GM19193 (cell line): ENCODE data around the gene IGFLR1.
A peak's percentile ranks its signal among the peaks of the same experiment; 100 is the strongest.

Experiments used
- POLR2A ChIP-seq: IDR thresholded peaks from 4 replicates; pipeline ENCODE4 v1.6.1; 2011; ENCODE audit not compliant: insufficient read depth, insufficient read length; ENCODE audit errors: extremely low read depth

Gene IGFLR1, protein sequence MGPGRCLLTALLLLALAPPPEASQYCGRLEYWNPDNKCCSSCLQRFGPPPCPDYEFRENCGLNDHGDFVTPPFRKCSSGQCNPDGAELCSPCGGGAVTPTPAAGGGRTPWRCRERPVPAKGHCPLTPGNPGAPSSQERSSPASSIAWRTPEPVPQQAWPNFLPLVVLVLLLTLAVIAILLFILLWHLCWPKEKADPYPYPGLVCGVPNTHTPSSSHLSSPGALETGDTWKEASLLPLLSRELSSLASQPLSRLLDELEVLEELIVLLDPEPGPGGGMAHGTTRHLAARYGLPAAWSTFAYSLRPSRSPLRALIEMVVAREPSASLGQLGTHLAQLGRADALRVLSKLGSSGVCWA

DNA sequence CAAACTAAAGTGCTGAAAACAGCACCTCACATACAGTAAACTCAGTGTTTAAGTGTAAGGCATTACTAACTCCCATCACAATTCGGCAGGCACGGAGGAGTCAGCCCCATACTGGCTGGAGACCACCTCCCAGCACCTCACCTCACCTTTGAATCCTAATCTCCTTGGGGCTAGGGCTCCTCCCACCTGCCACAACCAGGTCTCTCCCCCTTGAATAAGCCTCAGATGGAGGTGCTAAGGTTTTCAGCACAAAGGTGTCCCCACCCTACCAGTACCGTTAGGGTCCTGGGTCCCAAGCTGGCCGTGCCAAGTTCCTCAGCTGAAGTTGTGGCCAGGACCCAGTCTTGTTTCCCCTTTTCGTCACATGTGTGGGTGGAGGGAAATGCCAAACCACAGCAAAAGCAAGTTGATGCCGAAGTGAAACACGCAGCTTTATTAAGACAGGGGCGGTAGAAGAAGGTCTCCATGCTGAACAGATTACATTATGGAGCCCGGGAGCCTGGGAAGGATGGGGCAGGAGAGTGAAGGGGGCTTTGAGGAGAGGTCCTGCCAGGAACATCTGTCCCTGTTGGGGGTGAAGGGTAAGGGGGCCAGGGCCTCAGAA lies at the start of gene IGFLR1:
TSS of gene IGFLR1 (minus strand) at position 332 of the 604 bp plus-strand sequence. CDS start 1,272 bp downstream, outside the sequence.
- TF ChIP-seq POLR2A: peak; percentile 73

DNA sequence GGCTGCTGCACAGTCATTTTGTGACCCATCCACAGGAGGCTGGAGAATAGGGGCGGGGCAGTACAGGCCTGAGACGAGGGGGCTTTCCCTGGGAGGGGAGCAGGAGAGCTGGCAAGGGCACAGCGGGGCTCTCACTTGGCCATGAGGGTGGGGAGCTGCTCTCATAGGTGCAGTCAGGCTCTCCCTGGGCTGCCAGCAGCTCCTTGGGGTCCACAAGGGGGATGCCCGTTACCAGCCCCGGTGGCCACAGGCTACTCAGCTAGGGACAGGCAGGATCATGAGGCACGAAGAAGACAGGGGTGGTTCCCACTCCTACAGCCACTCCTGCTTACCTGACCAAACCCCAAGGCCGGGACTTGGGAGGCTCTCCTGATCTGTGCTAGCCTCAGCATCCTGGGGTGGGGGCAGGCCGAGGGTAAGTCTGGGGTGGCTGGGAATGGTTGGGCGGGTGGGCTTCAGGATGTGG lies 49.6 kb upstream of the IGFLR1 start:
- no peak for TF ChIP-seq POLR2A

DNA sequence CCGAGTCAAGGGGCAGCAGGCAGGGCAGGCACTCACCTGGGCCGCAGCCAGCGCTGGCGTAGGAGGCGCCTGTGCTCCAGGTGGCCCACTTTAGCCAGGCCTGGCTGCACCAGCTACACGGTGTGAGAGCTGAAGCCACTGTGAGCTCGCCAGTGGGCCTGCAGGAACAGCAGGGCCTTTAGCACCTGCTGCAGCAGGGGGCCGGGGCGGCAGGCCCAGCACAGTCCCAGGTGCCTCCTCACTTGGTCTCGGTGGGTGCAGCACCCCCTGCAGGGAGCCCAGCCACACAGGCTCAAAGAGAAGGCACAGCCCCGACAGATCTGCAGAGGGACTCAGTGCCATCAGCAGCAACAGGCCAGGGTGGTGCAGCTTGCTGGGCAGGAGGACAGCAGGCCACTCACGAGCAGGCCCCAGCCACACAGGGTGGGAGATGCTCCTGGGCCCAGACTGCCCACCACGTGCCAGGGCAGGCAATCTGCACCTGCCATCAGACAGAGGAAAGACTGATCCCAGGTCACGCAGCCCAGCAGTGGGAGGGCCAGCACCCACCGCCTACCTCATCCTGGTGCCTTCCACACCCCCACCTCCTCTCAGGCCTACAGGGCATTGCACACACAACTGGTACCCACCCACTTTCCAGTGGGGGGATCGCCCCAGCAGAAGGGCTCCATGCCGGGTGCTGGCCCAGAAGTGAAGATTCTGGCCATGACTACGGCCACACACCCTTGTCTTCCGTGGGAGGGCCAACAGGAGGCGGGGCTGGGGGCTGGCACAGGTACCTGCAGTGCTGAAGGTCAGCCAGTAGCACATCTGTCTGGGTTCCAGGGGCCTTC lies 48.9 kb upstream of the IGFLR1 start:
- TF ChIP-seq POLR2A: no peak

DNA sequence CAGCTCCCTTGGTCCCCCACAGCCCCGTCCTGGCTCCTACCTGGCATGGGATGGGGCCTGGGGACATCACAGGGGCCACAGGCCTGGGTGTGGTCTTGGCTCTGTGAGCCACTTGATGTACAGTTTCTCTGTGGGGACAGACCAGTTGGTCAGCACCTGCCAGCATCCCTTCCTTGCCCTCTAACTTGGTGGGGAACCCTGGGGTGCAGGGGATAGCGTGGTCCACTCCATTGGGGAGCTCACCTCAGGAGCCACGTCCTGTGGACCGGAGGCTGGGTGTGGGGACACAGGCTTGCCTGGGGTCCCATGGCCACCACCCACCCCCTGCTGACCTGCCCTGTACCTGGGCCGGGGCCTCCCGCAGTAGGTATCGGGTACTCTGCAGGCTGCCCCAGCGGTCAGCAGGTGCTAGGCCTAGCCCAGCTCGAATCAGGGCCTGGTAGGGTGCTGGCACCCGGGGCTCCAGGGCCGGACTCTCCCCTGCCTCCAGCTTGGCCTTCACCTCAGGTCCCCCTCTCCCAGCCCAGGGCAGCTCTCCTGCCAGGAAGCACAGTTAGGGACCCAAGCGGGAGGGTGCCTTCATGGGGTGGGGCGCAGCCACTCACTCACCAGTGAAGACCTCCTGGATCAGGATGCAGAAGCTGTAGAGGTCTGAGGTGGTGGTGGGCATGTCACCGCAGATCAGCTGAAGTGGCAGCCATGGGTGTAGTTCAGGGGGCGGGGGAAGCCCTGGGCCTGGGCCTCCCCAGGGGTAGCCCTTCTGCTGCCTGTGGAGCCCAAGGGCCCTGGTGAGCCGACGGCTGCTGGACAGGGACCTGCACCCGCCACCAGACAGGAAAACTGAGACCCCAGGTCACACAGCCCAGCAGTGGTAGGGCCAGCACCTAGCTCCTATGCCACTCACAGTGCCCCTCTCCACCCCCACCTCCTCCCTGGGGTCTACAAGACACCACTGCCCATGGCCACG lies 48.0 kb upstream of the IGFLR1 start:
- TF ChIP-seq POLR2A: no peak

DNA sequence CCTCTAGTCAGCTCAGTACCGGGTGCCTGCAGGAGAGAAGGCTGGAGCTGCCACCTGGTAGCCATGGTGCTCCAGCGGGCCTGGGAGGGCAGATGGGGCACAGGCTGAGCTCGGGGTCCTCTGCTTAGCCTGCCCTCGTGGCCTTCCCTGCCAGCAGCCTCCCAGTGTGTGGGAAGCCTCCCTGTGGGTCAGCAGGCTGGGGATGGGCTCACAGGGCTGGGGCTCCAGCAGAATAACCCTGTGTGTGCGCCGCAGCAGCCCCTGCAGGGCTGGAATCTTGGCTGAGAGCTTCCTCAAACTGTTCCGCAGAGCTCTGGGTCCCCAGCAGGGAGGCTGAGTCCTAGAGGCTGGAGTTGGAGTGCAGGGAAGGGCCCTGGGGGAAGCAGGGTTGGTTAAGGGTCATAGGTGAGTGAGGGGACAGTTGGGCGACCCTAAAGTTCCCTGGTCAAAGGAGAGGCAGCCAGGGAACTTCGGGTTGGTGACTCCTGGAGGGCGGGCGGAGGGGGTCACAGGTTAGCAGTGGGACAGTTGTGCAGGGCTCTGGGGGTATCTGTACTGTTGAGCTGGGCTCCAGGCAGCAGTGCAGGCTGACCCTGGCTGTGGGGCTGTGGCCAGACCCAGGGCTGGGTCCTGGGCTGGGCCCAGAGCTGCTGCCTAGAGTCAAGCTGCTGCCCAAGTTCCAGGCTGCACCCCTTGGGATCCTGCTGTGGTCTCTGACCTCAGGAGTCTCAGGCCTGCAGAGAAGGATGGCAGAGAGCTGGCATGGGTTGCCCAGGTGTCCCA lies 47.1 kb upstream of the IGFLR1 start:
- TF ChIP-seq POLR2A: no peak

DNA sequence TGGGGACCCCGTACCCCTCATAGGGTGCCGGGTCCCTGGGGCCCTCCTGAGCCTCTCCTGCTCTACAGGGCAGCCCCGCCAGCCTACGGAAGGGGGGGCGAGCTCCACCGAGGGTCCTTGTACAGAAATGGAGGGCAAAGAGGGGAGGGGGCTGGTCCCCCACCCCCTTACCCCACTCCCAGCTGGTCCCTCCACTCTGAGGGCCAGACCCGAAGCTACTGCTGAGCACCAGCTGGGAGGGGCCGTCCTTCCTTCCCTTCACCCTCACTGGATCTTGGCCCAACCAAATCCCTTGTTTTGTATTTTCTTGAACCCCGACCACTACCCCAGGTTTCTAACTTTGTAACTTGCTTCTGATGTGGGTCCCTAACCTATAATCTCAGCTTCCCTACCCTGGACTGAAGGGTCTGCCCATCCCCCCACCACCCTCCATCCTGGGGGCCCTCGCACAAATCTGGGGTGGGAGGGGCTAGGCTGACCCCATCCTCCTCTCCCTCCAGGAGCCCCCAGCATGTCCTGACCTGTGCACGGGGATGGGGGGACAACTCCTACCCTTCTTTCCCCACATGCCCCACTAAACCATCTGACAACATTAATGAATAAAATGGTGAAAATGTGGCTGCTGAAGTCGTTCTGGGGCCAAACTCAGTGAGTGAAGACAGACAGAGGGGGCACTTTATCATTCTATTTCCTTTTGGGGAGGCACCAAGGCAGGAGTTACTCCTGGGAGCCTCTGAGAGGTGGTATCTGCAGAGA lies 46.1 kb upstream of the IGFLR1 start:
- no peak for TF ChIP-seq POLR2A

DNA sequence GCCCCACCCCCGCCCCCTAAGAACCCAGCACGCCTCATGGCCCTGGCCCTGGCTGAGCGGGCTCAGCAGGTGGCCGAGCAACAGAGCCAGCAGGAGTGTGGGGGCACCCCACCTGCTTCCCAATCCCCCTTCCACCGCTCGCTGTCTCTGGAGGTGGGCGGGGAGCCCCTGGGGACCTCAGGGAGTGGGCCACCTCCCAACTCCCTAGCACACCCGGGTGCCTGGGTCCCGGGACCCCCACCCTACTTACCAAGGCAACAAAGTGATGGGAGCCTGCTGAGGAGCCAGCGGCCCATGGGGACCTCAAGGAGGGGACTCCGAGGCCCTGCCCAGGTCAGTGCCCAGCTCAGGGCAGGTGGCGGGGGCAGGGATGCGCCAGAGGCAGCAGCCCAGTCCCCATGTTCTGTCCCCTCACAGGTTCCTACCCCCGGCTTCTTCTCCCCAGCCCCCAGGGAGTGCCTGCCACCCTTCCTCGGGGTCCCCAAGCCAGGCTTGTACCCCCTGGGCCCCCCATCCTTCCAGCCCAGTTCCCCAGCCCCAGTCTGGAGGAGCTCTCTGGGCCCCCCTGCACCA lies 45.1 kb upstream of the IGFLR1 start:
- TF ChIP-seq POLR2A: no peak

DNA sequence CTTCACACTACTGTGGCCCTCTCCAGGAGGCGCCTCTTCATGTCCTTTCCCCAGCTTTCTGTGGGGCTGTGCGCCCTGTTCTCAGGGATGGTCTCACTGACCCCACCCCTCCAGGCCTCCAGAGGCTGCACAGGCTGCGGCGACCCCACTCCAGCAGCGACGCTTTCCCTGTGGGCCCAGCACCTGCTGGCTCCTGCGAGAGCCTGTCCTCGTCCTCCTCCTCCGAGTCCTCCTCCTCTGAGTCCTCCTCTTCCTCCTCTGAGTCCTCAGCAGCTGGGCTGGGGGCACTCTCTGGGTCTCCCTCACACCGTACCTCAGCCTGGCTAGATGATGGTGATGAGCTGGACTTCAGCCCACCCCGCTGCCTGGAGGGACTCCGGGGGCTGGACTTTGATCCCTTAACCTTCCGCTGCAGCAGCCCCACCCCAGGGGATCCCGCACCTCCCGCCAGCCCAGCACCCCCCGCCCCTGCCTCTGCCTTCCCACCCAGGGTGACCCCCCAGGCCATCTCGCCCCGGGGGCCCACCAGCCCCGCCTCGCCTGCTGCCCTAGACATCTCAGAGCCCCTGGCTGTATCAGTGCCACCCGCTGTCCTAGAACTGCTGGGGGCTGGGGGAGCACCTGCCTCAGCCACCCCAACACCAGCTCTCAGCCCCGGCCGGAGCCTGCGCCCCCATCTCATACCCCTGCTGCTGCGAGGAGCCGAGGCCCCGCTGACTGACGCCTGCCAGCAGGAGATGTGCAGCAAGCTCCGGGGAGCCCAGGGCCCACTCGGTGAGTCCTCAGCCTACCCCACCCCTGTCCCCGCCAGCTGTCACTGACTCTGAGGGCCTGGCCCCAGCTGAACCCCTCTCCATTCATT lies 44.3 kb upstream of the IGFLR1 start:
- TF ChIP-seq POLR2A: no peak

DNA sequence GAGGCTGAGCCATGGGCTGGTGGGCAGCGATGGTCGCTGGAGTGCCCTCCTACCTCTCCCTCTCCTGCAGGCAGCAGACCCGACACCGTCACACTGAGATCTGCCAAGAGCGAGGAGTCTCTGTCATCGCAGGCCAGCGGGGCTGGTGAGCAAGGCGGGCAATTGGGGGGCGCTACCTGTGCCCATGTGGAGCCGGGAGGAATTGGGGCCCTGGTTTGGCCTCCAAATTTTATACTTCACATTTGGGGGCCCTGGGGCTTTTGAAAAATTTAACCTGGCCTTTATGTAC lies 43.0 kb upstream of the IGFLR1 start:
- no peak for TF ChIP-seq POLR2A

DNA sequence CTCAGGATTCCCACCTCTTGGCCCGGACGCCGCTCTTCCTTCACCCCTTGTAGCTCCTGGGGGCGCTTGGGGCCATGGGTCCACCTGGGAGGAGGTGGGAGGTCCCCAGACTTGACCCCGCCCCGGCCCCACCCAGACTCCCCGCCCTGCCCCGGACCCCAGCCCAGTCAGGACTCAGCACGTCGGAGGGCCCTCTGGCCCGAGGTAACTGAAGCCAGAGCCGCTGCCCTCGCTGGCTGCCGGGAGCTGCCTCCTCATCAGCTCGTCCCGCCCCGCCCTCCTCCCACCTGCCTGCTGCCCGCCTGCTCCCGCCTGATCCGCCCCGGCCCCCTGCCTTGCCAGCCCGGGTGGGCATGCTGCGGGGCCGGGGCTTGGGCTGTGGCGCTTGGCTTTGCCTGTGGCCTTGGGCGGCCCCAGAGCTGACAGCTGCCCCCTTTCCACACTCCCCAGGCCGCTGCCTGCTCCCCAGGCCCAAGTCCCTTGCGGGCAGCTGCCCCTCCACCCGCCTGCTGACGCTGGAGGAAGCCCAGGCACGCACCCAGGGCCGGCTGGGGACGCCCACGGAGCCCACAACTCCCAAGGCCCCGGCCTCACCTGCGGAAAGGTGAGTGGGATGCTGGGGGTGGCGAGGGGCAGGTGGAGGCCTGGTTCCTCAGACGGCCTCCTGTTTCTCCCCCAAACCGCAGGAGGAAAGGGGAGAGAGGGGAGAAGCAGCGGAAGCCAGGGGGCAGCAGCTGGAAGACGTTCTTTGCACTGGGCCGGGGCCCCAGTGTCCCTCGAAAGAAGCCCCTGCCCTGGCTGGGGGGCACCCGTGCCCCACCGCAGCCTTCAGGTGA lies 42.5 kb upstream of the IGFLR1 start:
- no peak for TF ChIP-seq POLR2A

DNA sequence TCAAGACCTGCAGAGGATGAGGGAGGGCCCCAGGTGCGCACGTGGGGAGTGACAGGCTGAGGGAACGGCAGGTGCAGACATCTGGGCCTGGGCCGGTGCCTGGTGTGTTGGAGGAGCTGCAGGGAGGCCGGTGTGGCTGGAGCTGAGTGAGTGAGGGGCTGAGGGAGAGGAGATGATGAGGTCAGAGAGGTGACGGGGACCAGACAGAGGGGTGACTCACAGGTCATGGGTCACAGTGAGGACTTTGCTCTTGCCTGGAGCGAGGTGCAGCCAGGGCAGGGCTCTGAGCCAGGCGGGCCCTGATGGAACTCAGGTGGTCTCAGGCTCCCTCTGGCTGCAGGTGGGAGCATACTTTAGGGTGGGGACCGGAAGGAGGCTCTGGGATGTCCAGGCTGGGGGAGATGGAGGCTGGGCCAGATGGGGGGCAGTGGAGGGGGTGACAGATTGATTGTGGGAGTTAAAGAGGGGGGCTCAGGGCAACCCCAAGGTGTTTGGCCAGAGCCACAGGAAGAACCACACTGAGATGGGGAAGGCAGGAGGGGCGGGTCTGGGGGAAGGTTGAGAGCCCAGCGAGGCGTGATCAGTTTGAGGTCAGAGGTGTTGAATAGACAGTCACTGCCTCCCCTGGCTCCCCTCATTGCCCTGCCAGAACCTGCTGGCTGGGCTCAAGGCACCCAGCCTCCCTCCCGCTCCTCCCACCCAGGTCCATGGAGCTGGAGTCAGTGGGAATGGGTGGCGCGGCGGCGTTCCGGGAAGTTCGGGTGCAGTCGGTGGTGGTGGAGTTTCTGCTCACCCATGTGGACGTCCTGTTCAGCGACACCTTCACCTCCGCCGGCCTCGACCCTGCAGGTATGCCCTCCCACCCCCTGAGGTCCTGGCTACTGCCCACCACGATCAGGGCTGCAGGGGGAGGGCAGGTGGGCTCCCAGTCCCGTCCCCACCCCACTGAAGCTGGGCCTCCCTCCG lies 41.5 kb upstream of the IGFLR1 start:
- TF ChIP-seq POLR2A: no peak
